ENCODE measurements around the gene PALS2.

DNA sequence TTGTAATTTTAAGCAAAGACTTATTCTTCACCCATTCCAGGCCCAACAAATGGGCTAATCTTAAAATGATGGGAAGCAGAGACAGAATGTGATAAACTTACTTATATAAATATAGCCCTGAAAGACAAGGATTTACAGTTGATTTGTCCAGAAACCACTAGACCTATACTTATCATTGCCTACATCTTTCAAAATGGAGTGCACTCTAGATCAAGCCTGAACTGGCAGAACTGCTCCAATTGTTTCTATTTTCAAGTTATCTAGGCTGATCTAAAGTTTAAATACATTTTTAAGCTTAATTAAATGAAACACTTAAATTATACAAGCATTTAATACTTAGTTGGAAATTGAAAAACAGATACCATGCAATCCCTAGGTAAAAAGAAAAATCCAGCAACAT is 24.9 kb upstream of the PALS2 start:
- TF ChIP-seq EZH2 (IDR thresholded peaks at IDR 0.05; ENCODE audit: borderline replicate concordance, low read depth, low read length, poor library complexity, severe bottlenecking) = no peak
- TF ChIP-seq, protein P1, sequence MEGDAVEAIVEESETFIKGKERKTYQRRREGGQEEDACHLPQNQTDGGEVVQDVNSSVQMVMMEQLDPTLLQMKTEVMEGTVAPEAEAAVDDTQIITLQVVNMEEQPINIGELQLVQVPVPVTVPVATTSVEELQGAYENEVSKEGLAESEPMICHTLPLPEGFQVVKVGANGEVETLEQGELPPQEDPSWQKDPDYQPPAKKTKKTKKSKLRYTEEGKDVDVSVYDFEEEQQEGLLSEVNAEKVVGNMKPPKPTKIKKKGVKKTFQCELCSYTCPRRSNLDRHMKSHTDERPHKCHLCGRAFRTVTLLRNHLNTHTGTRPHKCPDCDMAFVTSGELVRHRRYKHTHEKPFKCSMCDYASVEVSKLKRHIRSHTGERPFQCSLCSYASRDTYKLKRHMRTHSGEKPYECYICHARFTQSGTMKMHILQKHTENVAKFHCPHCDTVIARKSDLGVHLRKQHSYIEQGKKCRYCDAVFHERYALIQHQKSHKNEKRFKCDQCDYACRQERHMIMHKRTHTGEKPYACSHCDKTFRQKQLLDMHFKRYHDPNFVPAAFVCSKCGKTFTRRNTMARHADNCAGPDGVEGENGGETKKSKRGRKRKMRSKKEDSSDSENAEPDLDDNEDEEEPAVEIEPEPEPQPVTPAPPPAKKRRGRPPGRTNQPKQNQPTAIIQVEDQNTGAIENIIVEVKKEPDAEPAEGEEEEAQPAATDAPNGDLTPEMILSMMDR (conservative IDR thresholded peaks at IDR 0.05; ENCODE audit: low read depth, low read length) = no peak

Measured in A673 (cell line).